Astrocyte (in vitro differentiated cells and primary cell): ENCODE data around the gene KDM5B. TPM values are rescaled to one million over a fixed set of nuclear protein-coding genes. Genes with fewer than 3 reads are reported as not detected.

Experiments used
- DNase-seq: peaks from one replicate; pipeline ENCODE4 v3.0.0-alpha.2; 2010; ENCODE audit warnings: low read depth
- FAIRE-seq: peaks from 2 replicates; lab custom pipeline; 2011; peaks lifted over from hg19 to GRCh38; lab: Jason Lieb, UNC
- H2AFZ ChIP-seq: 2 replicates; pipeline ENCODE4 v1.6.0; 2012; ENCODE audit warnings: low read depth, low read length, inconsistent platforms
- H3K27ac ChIP-seq: 2 replicates; pipeline ENCODE4 v1.5.1; 2011; ENCODE audit warnings: low read depth, low read length, inconsistent platforms
- H3K27me3 ChIP-seq: 2 replicates; pipeline ENCODE4 v1.6.0; 2011; ENCODE audit warnings: low read length, inconsistent platforms; ENCODE audit not compliant: insufficient read depth
- H3K36me3 ChIP-seq: 2 replicates; pipeline ENCODE4 v1.5.1; 2011; ENCODE audit warnings: low read length, inconsistent platforms; ENCODE audit not compliant: insufficient read depth
- H3K4me1 ChIP-seq: 2 replicates; pipeline ENCODE4 v1.5.1; 2011; ENCODE audit warnings: low read length, inconsistent platforms; ENCODE audit not compliant: insufficient read depth
- H3K4me2 ChIP-seq: 2 replicates; pipeline ENCODE4 v1.6.0; 2012; ENCODE audit warnings: low read length, inconsistent platforms
- H3K4me3 ChIP-seq: 2 replicates; pipeline ENCODE4 v1.5.1; 2011; ENCODE audit warnings: low read depth, mild to moderate bottlenecking, low read length, inconsistent platforms; ENCODE audit not compliant: insufficient read depth
- H3K79me2 ChIP-seq: 2 replicates; pipeline ENCODE4 v1.6.0; 2012; ENCODE audit warnings: mild to moderate bottlenecking, low read length, inconsistent platforms; ENCODE audit not compliant: insufficient read depth
- H3K9ac ChIP-seq: 2 replicates; pipeline ENCODE4 v1.6.0; 2012; ENCODE audit warnings: mild to moderate bottlenecking, low read length, inconsistent platforms
- H3K9me3 ChIP-seq: 2 replicates; pipeline ENCODE4 v1.5.1; 2012; ENCODE audit warnings: low read depth, mild to moderate bottlenecking, low read length, inconsistent platforms; ENCODE audit not compliant: insufficient read depth
- H4K20me1 ChIP-seq: 2 replicates; pipeline ENCODE4 v1.6.0; 2012; ENCODE audit warnings: low read length, inconsistent platforms; ENCODE audit not compliant: insufficient read depth
- H3K27ac Mint-ChIP-seq: one replicate; pipeline ENCODE4 v1.8.0; 2021; ENCODE audit warnings: mild to moderate bottlenecking, mixed read lengths; ENCODE audit not compliant: unreplicated experiment
- H3K27me3 Mint-ChIP-seq: one replicate; pipeline ENCODE4 v1.8.0; 2021; ENCODE audit warnings: low read depth, mixed read lengths; ENCODE audit not compliant: unreplicated experiment
- H3K36me3 Mint-ChIP-seq: one replicate; pipeline ENCODE4 v1.8.0; 2021; ENCODE audit warnings: low read depth, mixed read lengths; ENCODE audit not compliant: unreplicated experiment
- H3K4me1 Mint-ChIP-seq: one replicate; pipeline ENCODE4 v1.8.0; 2021; ENCODE audit warnings: low read depth, mixed read lengths; ENCODE audit not compliant: unreplicated experiment
- H3K4me3 Mint-ChIP-seq: one replicate; pipeline ENCODE4 v1.8.0; 2021; ENCODE audit warnings: mild to moderate bottlenecking, moderate library complexity, mixed read lengths; ENCODE audit not compliant: unreplicated experiment
- H3K9me3 Mint-ChIP-seq: one replicate; pipeline ENCODE4 v1.8.0; 2021; ENCODE audit warnings: mild to moderate bottlenecking, mixed read lengths; ENCODE audit not compliant: unreplicated experiment
- CTCF ChIP-seq: IDR thresholded peaks from 2 replicates; pipeline ENCODE4 v1.5.1; 2011; ENCODE audit warnings: low read depth, mild to moderate bottlenecking, inconsistent platforms, low read length, moderate library complexity; ENCODE audit not compliant: insufficient read depth
- EZH2 ChIP-seq: IDR thresholded peaks from 2 replicates; pipeline ENCODE4 v1.6.1; 2012; ENCODE audit warnings: mild to moderate bottlenecking, low read length, inconsistent platforms; ENCODE audit not compliant: insufficient read depth
- total RNA-seq: library from RNA; stranded (reverse); gene quantifications from 2 replicates; pipeline ENCODE4 v1.2.1, GENCODE V29; 2021

The KDM5B gene
- total RNA-seq, 1 donor from 2014 or later, result 182 TPM

- H3K27me3 Mint-ChIP-seq, result peaks cover 75% of the 10 kb centered on the region
- Histone ChIP-seq H3K4me3 (no peak overlapping the region), H3K4me2 (peak overlapping the region; percentile 80), H3K4me1 (peaks cover 8% of the 10 kb centered on the region), H3K9ac (no peak overlapping the region), H3K9me3 (no peaks in the 10 kb centered on the region), H4K20me1 (peaks cover 6% of the 10 kb centered on the region), H3K36me3 (no peaks in the 10 kb centered on the region), H3K27ac (no peak overlapping the region), H3K27me3 (peaks cover 77% of the 10 kb centered on the region), H2AFZ (no peak overlapping the region), H3K79me2 (no peaks in the 10 kb centered on the region)
- no peak for FAIRE-seq
- H3K27ac Mint-ChIP-seq, result peak overlapping the region; percentile 58
- H3K4me1 Mint-ChIP-seq, result peaks cover 8% of the 10 kb centered on the region
- H3K9me3 Mint-ChIP-seq, result no peaks in the 10 kb centered on the region
- no peak overlapping the region for H3K4me3 Mint-ChIP-seq
- TF ChIP-seq EZH2 (peak; percentile 20), CTCF (no peak)
- H3K36me3 Mint-ChIP-seq, result no peaks in the 10 kb centered on the region
- DNase-seq, result no peak
Measured at GRCh38 chr1:202709276-202710041, 98.8 kb downstream of the KDM5B start.

DNA sequence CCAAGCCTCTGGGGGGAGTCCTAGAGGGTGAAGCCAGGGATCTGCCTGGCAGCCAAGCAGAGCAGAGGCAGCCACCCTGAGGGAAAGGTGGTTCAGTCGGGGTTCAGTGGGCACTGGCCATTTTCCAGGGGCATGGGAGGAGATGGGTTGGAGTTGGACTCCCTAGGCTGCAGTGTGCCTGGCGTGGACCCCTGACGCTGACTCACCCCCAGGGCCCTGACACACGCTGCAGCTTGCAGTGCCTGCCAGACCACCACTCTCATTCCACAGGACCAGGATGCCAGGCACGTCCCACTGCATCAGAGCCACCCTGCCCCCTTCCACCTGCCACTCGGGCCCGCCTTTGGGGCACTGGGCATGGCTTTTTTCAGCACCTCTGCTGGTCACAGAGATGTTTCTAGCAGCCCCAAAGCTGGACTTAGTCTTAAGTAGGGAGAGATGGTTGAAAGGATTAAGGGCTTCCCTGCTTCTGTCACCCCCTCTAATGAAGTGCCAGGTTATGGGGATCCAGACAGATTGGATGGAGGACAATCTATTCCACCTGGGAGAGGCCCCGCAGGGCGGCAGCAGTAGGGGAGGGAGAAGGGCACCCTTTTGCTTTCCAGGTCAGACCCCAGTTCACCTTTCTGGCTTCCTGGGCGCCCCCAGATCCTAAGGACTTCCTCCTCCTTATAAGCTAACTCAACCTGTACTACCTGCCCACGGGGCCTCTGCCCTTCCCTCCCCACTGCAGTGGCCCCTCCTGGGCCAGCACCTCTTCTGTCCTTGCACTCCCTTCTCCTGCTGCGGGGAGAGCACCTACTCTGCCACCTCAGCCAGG lies 99.6 kb downstream of the KDM5B start:
- H3K4me3 Mint-ChIP-seq, result no peak overlapping the region
- no peaks in the 10 kb centered on the region for H3K9me3 Mint-ChIP-seq
- no peaks in the 10 kb centered on the region for H3K36me3 Mint-ChIP-seq
- Histone ChIP-seq H4K20me1 (peaks cover 6% of the 10 kb centered on the region), H3K9ac (no peak overlapping the region), H3K4me3 (no peak overlapping the region), H2AFZ (no peak overlapping the region), H3K36me3 (no peaks in the 10 kb centered on the region), H3K4me2 (no peak overlapping the region), H3K79me2 (no peaks in the 10 kb centered on the region), H3K4me1 (peaks cover 8% of the 10 kb centered on the region), H3K9me3 (no peaks in the 10 kb centered on the region), H3K27me3 (peaks cover 85% of the 10 kb centered on the region), H3K27ac (no peak overlapping the region)
- peak overlapping the region; percentile 58 for H3K27ac Mint-ChIP-seq
- TF ChIP-seq EZH2 (no peak), CTCF (no peak)
- no peak for DNase-seq
- no peak for FAIRE-seq
- H3K27me3 Mint-ChIP-seq, result peaks cover 82% of the 10 kb centered on the region
- peaks cover 8% of the 10 kb centered on the region for H3K4me1 Mint-ChIP-seq
